Gastrocnemius medialis (tissue), 4 donors: ENCODE results near the gene PDZRN3.

Source experiments
- CTCF ChIP-seq, 5 experiments: fragments of 450-650 bp in 3 of 5; fragments of 200-600 bp in 2 of 5; sonication (generic) in 2 of 5; IDR thresholded peaks in 4 of 5; conservative IDR thresholded peaks in 1 of 5; 1 replicate in 4 of 5; 2 replicates in 1 of 5; pipeline ENCODE4 v1.5.1; 2016 to 2019; ENCODE audit warnings: antibody characterized with exemption in 5 of 5, mild to moderate bottlenecking in 3 of 5, moderate library complexity in 3 of 5
- POLR2A ChIP-seq, 2 donors: fragments of 450-650 bp; IDR thresholded peaks; one replicate each; pipeline ENCODE4 v1.6.1; 2017; ENCODE audit warnings: antibody characterized with exemption in 2 of 2, mild to moderate bottlenecking in 2 of 2, moderate library complexity in 2 of 2

- no peak for TF ChIP-seq CTCF (IDR thresholded peaks at IDR 0.05 in 4 of 5, conservative IDR thresholded peaks at IDR 0.05 in 1 of 5)
- TF ChIP-seq POLR2A (IDR thresholded peaks at IDR 0.05): no peak
Observed at GRCh38 chr3:73393005-73393404, 231.7 kb downstream of the PDZRN3 start.
